PC-9 (cell line): ENCODE data around the gene FIBCD1.

Experiments
- CTCF ChIP-seq: fragments of 200-600 bp; sonication (generic); conservative IDR thresholded peaks from 2 replicates; pipeline ENCODE4 v1.6.1; 2017; ENCODE audit warnings: mixed run types, antibody characterized with exemption, mild to moderate bottlenecking, moderate library complexity
- EZH2 ChIP-seq: fragments of 200-600 bp; sonication (generic); IDR thresholded peaks from 2 replicates; pipeline ENCODE4 v1.8.0; 2017; ENCODE audit warnings: antibody characterized with exemption, low read depth

GRCh38 chr9:130973686-130974281 lies 34.7 kb upstream of the FIBCD1 start:
- TF ChIP-seq CTCF: no peak
- TF ChIP-seq EZH2: no peak
